Mesothelial cell of epicardium (in vitro differentiated cells): ENCODE measurements around the gene DIDO1. TPM values are rescaled to one million over a fixed set of nuclear protein-coding genes. Genes with fewer than 3 reads are reported as not detected.

Experiments used
- DNase-seq, 2 experiments: peaks; one replicate each; pipeline ENCODE4 v3.0.0; 2021; ENCODE audit warnings: low spot score in 2 of 2; ENCODE audit not compliant: unreplicated experiment in 2 of 2
- H3K27ac Mint-ChIP-seq: 2 replicates; pipeline ENCODE4 v1.8.0; 2021; ENCODE audit warnings: mixed read lengths
- H3K27me3 Mint-ChIP-seq: 2 replicates; pipeline ENCODE4 v1.8.0; 2021; ENCODE audit warnings: low read depth, mixed read lengths
- H3K36me3 Mint-ChIP-seq: 2 replicates; pipeline ENCODE4 v1.8.0; 2021; ENCODE audit warnings: mixed read lengths
- H3K4me1 Mint-ChIP-seq: 2 replicates; pipeline ENCODE4 v1.8.0; 2021; ENCODE audit warnings: mixed read lengths
- H3K4me3 Mint-ChIP-seq: 2 replicates; pipeline ENCODE4 v1.8.0; 2021; ENCODE audit warnings: mild to moderate bottlenecking, moderate library complexity, mixed read lengths
- H3K9me3 Mint-ChIP-seq: 2 replicates; pipeline ENCODE4 v1.8.0; 2021; ENCODE audit warnings: mixed read lengths
- total RNA-seq: library from RNA; stranded (reverse); gene quantifications from 3 replicates; pipeline ENCODE4 v1.2.1, GENCODE V29; 2021
- TF ChIP-seq, protein P1 (sequence below): fragments of 200-600 bp; sonication (generic); IDR thresholded peaks from one replicate; pipeline ENCODE4 v1.5.0; 2021; ENCODE audit warnings: antibody characterized with exemption; ENCODE audit not compliant: unreplicated experiment

The DIDO1 gene
- total RNA-seq, 1 donor from 2014 or later = 73.1 TPM

DNA sequence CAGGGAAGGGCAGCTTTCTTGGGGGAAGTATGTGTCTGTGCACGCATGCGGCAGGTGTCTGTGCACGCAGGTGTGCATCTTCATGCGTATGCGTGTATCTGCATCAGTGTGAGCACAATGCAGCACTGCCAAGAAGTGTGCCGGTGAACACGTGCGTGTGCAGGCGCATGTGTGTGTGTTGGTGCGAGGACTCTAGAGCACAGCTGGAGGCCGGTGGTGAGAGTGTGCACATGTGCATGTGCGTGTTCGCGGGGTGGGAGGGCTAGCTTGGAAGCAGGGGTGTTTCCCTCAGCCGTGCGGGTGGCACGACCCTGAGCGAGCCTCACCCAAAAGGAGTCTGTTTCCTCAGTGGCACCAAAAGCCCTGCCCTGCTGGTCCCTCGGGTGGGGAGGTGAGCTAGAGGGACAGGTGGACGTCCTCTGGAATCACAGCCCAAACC is 33.7 kb upstream of the DIDO1 start:
- no peaks in the 10 kb centered on the region for H3K36me3 Mint-ChIP-seq
- no peaks in the 10 kb centered on the region for H3K27me3 Mint-ChIP-seq
- no peak overlapping the region for H3K27ac Mint-ChIP-seq
- no peak overlapping the region for H3K4me3 Mint-ChIP-seq
- peaks cover 4% of the 10 kb centered on the region for H3K4me1 Mint-ChIP-seq
- DNase-seq = no peak
- H3K9me3 Mint-ChIP-seq = no peaks in the 10 kb centered on the region
- TF ChIP-seq, protein P1, sequence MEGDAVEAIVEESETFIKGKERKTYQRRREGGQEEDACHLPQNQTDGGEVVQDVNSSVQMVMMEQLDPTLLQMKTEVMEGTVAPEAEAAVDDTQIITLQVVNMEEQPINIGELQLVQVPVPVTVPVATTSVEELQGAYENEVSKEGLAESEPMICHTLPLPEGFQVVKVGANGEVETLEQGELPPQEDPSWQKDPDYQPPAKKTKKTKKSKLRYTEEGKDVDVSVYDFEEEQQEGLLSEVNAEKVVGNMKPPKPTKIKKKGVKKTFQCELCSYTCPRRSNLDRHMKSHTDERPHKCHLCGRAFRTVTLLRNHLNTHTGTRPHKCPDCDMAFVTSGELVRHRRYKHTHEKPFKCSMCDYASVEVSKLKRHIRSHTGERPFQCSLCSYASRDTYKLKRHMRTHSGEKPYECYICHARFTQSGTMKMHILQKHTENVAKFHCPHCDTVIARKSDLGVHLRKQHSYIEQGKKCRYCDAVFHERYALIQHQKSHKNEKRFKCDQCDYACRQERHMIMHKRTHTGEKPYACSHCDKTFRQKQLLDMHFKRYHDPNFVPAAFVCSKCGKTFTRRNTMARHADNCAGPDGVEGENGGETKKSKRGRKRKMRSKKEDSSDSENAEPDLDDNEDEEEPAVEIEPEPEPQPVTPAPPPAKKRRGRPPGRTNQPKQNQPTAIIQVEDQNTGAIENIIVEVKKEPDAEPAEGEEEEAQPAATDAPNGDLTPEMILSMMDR = no peak

DNA sequence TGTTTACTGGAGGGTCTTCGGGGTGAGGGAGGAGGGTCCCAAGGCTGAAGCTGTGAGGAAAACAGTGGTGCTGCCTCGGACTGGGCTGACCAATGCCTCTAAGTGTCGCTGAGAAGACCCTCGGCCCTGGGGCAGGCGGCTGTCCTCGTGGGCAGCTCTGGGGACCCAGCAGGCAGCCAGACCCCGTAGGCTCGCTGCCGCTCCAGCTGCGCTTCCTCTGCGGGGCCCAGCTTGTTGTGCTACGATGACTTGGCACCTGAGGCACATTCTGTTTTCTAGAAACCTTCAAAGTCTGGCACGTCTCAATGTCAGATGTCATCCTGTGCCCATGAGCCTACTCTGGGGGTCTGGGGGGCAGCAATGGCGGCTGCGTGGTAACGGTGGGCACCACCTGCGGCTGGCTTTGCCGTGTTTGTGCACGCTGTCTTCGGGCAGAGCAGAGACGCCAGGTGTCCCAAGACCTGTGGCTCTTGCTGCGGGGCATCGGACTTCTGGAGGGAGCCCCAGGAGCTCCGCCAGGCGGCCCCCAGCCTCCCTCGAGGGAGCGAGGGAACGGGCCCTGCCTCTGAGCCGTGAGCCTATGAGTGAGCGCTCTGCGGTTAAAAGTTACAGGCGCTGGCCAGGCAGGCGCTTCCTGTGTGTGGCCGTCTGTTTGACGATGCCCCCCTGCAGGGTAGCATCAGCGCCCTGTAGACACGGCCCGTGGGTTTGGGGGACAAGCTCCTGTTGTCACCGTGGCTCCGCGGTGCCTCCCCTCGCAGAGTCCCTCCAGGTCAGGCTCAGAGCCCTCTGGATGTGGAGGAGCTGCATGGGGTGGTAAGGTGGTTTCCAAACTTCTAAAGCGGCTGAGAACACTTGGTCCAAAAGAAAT is 33.0 kb upstream of the DIDO1 start:
- no peak for DNase-seq
- Mint-ChIP-seq H3K36me3 (no peaks in the 10 kb centered on the region), H3K9me3 (no peaks in the 10 kb centered on the region), H3K27ac (no peak overlapping the region), H3K27me3 (no peaks in the 10 kb centered on the region), H3K4me3 (no peak overlapping the region), H3K4me1 (peaks cover 4% of the 10 kb centered on the region)
- TF ChIP-seq, protein P1 = no peak

DNA sequence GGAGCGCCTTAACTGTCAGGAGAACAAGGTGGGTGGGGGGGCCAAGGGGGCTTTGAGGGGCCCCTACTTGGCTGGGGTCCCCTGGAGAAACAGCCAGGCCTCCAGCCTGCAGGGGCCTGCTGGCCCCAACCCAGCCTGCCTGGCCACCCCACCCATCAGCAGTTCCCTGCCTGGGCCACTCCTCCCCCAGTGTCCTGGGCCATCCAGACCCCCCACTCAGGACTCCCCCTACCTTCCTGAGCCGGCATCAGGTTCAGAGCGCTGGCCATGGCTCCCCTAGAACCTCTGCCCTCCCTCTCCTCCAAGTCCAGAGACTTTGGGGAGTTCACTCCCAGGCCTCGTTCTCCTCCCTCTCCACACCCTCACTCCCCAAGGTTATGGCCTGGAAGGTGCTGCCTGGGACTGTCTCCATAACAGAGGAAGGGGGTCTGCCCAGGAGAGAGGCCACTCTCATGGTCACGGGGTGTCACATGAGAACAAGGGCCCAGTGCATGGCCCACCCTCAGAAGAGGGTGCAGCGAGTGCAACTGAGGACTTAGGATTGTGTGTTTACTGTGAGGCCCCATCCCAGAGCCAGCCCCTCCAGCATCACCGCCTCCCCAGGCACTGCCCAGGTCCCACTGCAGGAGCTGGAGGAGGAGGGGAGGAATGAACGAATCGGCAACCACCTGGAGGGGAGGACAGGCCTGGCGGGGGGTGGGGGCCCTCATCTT is 32.2 kb upstream of the DIDO1 start:
- TF ChIP-seq, protein P1 = no peak
- Mint-ChIP-seq H3K27ac (no peak overlapping the region), H3K9me3 (no peaks in the 10 kb centered on the region), H3K36me3 (no peaks in the 10 kb centered on the region), H3K27me3 (no peaks in the 10 kb centered on the region), H3K4me1 (peaks cover 11% of the 10 kb centered on the region), H3K4me3 (no peak overlapping the region)
- no peak for DNase-seq

DNA sequence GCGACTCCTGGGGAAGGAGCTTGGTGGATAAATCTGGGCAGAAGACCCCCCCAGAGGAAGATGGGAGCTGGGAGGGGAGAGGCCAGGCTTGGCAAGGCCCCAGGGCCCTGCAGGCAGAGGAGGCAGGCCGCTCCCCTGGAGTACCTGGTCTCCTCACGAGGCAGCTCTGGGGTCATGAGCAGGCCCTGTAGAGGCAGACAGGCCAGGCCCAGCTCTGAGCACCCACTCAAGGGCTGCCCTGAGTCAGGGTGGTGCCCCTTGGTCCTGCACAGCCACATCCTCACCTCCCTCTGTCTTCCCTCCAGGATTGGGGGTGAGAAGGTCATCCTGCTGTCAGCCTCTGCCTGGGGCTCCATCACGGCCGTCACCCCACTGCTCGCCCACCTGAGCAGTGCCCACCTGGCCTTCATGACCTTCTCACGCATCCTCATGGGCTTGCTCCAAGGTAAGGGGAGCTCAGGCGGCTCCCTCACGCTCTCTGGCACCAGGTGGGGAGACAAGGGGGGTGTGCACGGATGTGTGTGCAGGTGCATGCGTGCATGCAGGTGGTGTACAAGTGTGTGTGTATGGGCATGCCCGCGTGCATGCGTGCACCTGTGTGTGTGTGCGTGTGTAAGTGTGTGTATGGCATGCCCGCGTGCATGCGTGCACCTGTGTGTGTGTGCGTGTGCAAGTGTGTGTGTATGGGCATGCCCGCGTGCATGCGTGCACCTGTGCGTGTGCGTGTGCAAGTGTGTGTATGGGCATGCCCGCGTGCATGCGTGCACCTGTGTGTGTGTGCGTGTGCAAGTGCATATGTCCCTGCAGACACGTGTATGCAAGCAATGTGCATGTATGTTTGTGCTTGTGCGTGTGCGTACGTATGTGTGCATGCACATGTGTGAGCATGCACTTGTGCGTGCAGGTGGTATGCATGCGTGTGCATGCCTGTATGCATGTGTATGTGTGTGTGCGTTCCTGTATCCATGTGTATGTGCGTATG is 31.1 kb upstream of the DIDO1 start:
- no peaks in the 10 kb centered on the region for H3K9me3 Mint-ChIP-seq
- no peak for DNase-seq
- H3K36me3 Mint-ChIP-seq = no peaks in the 10 kb centered on the region
- no peak overlapping the region for H3K27ac Mint-ChIP-seq
- H3K4me3 Mint-ChIP-seq = no peak overlapping the region
- H3K27me3 Mint-ChIP-seq = no peaks in the 10 kb centered on the region
- H3K4me1 Mint-ChIP-seq = peaks cover 14% of the 10 kb centered on the region
- TF ChIP-seq, protein P1 = no peak

DNA sequence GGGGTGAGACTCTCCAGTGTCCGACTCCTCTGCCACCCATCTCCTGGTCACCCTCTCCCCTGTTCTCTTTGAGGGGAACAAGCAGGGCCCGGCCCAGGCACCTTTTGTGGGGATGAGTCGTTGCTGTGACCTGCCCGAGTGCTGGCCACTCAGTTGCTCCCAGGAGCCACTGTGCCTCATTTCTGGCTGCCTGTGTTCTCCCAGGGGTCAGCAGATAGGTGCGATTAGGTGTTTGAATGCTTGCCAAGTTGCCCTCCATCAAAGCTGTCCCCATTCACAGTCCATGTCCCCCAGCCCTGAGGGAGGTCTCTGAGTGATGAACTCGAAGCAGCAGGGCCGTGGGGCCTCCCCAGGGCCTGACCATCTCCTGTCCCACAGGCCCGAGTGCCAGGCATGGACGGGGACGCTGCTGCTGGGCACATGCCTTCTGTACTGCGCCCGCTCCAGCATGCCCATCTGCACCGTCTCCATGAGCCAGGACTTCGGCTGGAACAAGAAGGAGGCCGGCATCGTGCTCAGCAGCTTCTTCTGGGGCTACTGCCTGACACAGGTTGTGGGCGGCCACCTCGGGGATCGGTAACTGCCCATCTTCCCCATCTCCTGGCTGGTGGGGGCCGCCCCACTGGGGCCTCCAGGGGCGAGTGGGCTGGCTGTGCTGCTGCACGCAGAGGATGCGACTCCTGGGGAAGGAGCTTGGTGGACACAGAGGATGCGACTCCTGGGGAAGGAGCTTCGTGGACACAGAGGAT is 30.3 kb upstream of the DIDO1 start:
- no peak for DNase-seq
- TF ChIP-seq, protein P1 = no peak
- no peaks in the 10 kb centered on the region for H3K36me3 Mint-ChIP-seq
- no peaks in the 10 kb centered on the region for H3K9me3 Mint-ChIP-seq
- no peak overlapping the region for H3K4me3 Mint-ChIP-seq
- peaks cover 12% of the 10 kb centered on the region for H3K4me1 Mint-ChIP-seq
- no peak overlapping the region for H3K27ac Mint-ChIP-seq
- H3K27me3 Mint-ChIP-seq = no peaks in the 10 kb centered on the region
